HPDE6-E6E7 (cell line): ENCODE results near the gene MIPOL1.
A peak's percentile ranks its signal among the peaks of the same experiment; 100 is the strongest.

ENCODE experiments used
- DNase-seq: peaks from one replicate; pipeline ENCODE4 v3.0.0; 2011; ENCODE audit warnings: missing footprints; ENCODE audit errors: extremely low spot score

Gene MIPOL1

GRCh38 chr14:37587131-37587803, 389.5 kb downstream of the MIPOL1 start:
- no peak for DNase-seq

- no peak for DNase-seq
Observed at GRCh38 chr14:37587881-37588666, 390.3 kb downstream of the MIPOL1 start.

- no peak for DNase-seq
Observed at GRCh38 chr14:37588667-37588955, 390.9 kb downstream of the MIPOL1 start.

GRCh38 chr14:37588956-37589714, 391.4 kb downstream of the MIPOL1 start:
- DNase-seq = no peak

- no peak for DNase-seq
Observed at GRCh38 chr14:37589715-37590427, 392.1 kb downstream of the MIPOL1 start.

- DNase-seq = no peak
Observed at GRCh38 chr14:37590428-37591139, 392.8 kb downstream of the MIPOL1 start.

- no peak for DNase-seq
Observed at GRCh38 chr14:37591311-37591940, 393.7 kb downstream of the MIPOL1 start.

GRCh38 chr14:37591941-37592481, 394.3 kb downstream of the MIPOL1 start:
- no peak for DNase-seq

GRCh38 chr14:37592482-37593408, 395.0 kb downstream of the MIPOL1 start:
- no peak for DNase-seq

- DNase-seq = no peak
Observed at GRCh38 chr14:37593511-37594237, 395.9 kb downstream of the MIPOL1 start.

- DNase-seq = no peak
Observed at GRCh38 chr14:37594238-37594970, 396.7 kb downstream of the MIPOL1 start.

GRCh38 chr14:37594971-37595808, 397.5 kb downstream of the MIPOL1 start, which contains the start of the genes FOXA1 and TTC6:
TSS of gene FOXA1 (minus strand) at chr14:37595249. CDS start at chr14:37594972, 277 bp downstream.
TSS of gene TTC6 (plus strand) at chr14:37595629. CDS start at chr14:37622065, 26,436 bp downstream.
- DNase-seq = no peak

GRCh38 chr14:37595809-37596621, 398.3 kb downstream of the MIPOL1 start:
- DNase-seq = peak; percentile 85

- no peak for DNase-seq
Observed at GRCh38 chr14:37596790-37597472, 399.2 kb downstream of the MIPOL1 start.

GRCh38 chr14:37597538-37597913, 399.8 kb downstream of the MIPOL1 start:
- no peak for DNase-seq
